OCI-LY3 (cell line): ENCODE data around the gene GRK3.

Source experiments
- CTCF ChIP-seq: fragments of 200-600, 300-600 bp; sonication (generic); IDR thresholded peaks from 2 replicates; pipeline ENCODE4 v1.5.1; 2014; ENCODE audit warnings: antibody characterized with exemption, low read length, low read depth
- EZH2phosphoT487 ChIP-seq: fragments of 200-600 bp; shearing (Covaris generic); IDR thresholded peaks from 2 replicates; pipeline ENCODE4 v1.6.1; 2018; ENCODE audit warnings: antibody characterized with exemption, mixed run types, low read depth

GRCh38 chr22:25637672-25638071 is 73.2 kb downstream of the GRK3 start:
- TF ChIP-seq CTCF (no peak), EZH2phosphoT487 (no peak)
